Activated B cell treated with CpG ODN at 0.5 μM for 24 hours (primary cell): Measurements from ENCODE around the gene CRYGC. TPM values are rescaled to one million over a fixed set of nuclear protein-coding genes. Genes with fewer than 3 reads are reported as not detected.
A peak's percentile ranks its signal among the peaks of the same experiment; 100 is the strongest.

ENCODE experiments used
- ATAC-seq: fragments of 200-7000 bp; cut with Tn5 transposase; one replicate; pipeline ENCODE4 v1.10.0; 2021; ENCODE audit warnings: low read depth, mild to moderate bottlenecking, moderate library complexity
- CTCF ChIA-PET: fragments of 350-600 bp; sonication (Branson Sonifier 250); formaldehyde crosslinking; loops from one replicate; lab custom pipeline; 2021; ENCODE audit warnings: antibody characterized with exemption; lab: Charles Lee
- POLR2A ChIA-PET: fragments of 350-600 bp; sonication (Branson Sonifier 250); formaldehyde crosslinking; loops from one replicate; lab custom pipeline; 2021; ENCODE audit warnings: antibody characterized with exemption; lab: Charles Lee
- DNase-seq: peaks from one replicate; pipeline ENCODE4 v3.0.0; 2022
- H3K27ac Mint-ChIP-seq: one replicate; pipeline ENCODE4 v1.8.0; 2020; ENCODE audit warnings: mixed read lengths
- H3K27me3 Mint-ChIP-seq: one replicate; pipeline ENCODE4 v1.8.0; 2021; ENCODE audit warnings: mixed read lengths
- H3K36me3 Mint-ChIP-seq: one replicate; pipeline ENCODE4 v1.8.0; 2021; ENCODE audit warnings: low read depth, mixed read lengths
- H3K4me1 Mint-ChIP-seq: one replicate; pipeline ENCODE4 v1.8.0; 2021; ENCODE audit warnings: mixed read lengths
- H3K4me3 Mint-ChIP-seq: one replicate; pipeline ENCODE4 v1.8.0; 2020; ENCODE audit warnings: mild to moderate bottlenecking, mixed read lengths
- H3K9me3 Mint-ChIP-seq: one replicate; pipeline ENCODE4 v1.8.0; 2020; ENCODE audit warnings: mixed read lengths
- intact Hi-C: fragments of 100-400 bp; cut with micrococcal nuclease; formaldehyde crosslinking; loops from one replicate; pipeline ENCODE4 v1.15.1; 2024
- total RNA-seq: library from RNA; stranded (reverse); gene quantifications from 2 replicates; pipeline ENCODE4 v1.2.3, GENCODE V29; 2022
- TF ChIP-seq, protein P1 (sequence below): fragments of 200-600 bp; IDR thresholded peaks from one replicate; pipeline ENCODE4 v1.8.0; 2022; ENCODE audit warnings: antibody characterized with exemption, mild to moderate bottlenecking

The CRYGC gene
- not detected in 2 replicates for total RNA-seq

DNA sequence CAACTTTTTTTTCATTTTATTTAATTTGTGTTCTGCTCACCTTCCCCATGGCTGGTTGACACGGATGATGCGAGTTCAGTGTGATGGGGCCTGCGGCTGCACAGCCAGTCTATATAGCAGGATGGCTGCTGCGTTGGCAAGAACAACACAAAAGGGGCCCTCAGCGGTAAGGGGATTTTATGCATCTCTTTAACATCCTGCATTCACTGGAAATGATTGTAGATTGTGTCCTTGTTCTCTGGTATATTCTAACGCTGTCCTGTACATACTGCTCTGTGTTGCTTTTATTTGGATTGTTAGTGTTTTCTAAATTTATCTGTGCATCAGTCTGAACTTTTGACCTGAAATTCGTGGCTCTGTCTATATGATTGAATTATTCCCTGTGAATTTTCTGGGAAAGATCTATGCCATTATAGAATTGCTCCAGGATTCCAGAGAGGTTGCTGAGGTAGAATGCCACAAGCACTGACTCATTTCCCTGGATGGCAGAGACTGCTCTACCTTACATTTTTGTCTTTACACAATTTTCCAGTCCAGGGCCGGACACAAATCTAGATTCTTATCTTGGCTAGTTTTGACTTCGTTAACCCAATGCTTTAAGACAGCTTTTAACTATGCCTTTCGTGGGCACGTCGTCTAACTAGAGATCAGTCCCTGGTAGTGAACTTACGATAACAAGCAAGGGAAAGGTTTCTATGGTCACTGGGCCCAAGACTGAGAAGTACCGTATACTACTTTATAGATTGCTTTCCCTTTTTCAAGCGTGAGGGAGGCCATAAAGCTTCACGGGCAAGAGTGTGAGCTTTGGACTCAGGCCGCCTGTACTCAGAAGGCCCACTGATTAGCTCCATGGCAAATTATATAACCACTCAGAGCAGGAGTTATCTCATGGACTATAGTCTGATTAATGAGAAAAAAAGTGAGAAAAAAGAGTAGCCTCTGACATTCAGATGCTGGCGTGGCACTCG is at the start of gene CRYGC:
Gene CRYGC (minus strand): TSS at position 85 of the 968 bp plus-strand sequence. CDS start 36 bp downstream, at position 49.
- POLR2A ChIA-PET, result interaction anchor here (0.6 kb wide), 1 partner anchor 431 kb away, joined by 5 read pairs; no protein-coding TSS in a partner anchor
- H3K9me3 Mint-ChIP-seq, result no peaks in the 10 kb centered on the region
- no peaks in the 10 kb centered on the region for H3K36me3 Mint-ChIP-seq
- DNase-seq (no peak), ATAC-seq (no peak)
- TF ChIP-seq, protein P1, sequence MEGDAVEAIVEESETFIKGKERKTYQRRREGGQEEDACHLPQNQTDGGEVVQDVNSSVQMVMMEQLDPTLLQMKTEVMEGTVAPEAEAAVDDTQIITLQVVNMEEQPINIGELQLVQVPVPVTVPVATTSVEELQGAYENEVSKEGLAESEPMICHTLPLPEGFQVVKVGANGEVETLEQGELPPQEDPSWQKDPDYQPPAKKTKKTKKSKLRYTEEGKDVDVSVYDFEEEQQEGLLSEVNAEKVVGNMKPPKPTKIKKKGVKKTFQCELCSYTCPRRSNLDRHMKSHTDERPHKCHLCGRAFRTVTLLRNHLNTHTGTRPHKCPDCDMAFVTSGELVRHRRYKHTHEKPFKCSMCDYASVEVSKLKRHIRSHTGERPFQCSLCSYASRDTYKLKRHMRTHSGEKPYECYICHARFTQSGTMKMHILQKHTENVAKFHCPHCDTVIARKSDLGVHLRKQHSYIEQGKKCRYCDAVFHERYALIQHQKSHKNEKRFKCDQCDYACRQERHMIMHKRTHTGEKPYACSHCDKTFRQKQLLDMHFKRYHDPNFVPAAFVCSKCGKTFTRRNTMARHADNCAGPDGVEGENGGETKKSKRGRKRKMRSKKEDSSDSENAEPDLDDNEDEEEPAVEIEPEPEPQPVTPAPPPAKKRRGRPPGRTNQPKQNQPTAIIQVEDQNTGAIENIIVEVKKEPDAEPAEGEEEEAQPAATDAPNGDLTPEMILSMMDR, result no peak
- intact Hi-C loops, result no loop called here
- CTCF ChIA-PET, result no interaction called here
- no peak within 1 kb of the TSS for H3K27ac Mint-ChIP-seq
- peaks cover under 1% of the 10 kb centered on the region for H3K4me1 Mint-ChIP-seq
- H3K4me3 Mint-ChIP-seq, result no peak within 1 kb of the TSS
- peaks cover 18% of the 10 kb centered on the region for H3K27me3 Mint-ChIP-seq

DNA sequence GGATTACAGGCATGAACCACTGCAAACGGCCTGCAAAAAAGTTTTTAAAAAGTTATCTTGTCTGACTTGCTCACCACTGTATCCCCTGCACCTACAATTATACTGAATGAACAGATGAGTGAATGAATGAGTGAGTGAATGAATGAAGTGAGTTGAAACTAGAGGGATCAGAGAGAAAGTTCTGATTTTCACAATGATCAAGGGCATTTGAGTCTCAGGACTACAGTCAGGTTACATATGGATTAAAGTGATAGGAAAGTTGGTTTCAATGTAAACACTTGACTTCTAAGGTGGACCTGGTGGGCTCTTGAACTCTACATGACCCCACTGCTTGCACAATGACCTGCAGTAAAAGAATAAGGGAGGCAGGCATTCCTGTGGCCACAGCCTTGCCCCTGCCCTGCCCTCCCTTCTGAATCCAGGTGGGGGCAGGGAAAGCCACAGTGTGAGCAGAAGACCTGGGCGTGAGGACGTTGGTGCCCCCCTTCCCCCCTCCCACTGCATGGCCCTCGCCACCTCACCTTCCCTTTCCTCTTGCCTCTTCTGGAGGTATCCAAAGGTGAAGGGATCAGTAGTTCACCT is 49.5 kb upstream of the CRYGC start:
- Mint-ChIP-seq H3K4me3 (no peak overlapping the region), H3K4me1 (peaks cover 8% of the 10 kb centered on the region), H3K9me3 (no peaks in the 10 kb centered on the region), H3K27me3 (peaks cover 24% of the 10 kb centered on the region), H3K27ac (no peak overlapping the region), H3K36me3 (no peaks in the 10 kb centered on the region)
- intact Hi-C loops, result loop anchor here (5.0 kb wide), 1 partner anchor 193 kb away; no protein-coding TSS in a partner anchor
- DNase-seq (no peak), ATAC-seq (no peak)
- CTCF ChIA-PET, result no interaction called here
- POLR2A ChIA-PET, result no interaction called here
- TF ChIP-seq, protein P1, result no peak

DNA sequence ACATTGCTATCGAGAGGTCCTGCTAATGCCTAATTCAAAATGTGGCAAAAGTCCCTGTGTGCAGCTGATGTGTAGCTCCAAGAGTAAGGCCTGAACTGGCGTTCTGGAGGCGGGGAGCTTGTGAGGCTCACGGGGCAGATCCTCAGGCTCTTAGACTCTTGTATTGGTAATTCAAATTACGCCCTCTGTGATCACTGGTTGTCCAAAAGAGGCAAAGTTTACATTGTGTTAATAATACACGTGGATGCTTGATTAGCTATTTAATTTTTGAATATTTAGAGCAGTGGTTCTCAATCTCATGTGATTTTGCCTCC is 46.2 kb upstream of the CRYGC start:
- ATAC-seq, result no peak
- Mint-ChIP-seq H3K27ac (no peak overlapping the region), H3K9me3 (no peaks in the 10 kb centered on the region), H3K36me3 (no peaks in the 10 kb centered on the region), H3K27me3 (peaks cover 14% of the 10 kb centered on the region), H3K4me1 (peaks cover 4% of the 10 kb centered on the region), H3K4me3 (no peak overlapping the region)
- DNase-seq, result no peak
- intact Hi-C loops, result loop anchor here (1.0 to 5.0 kb wide), 3 partner anchors 79 to 197 kb away; no protein-coding TSS in a partner anchor
- POLR2A ChIA-PET, result no interaction called here
- TF ChIP-seq, protein P1, result peak; percentile 19
- CTCF ChIA-PET, result interaction anchor here (0.5 to 2.4 kb wide), 13 partner anchors 8 to 1156 kb away, joined by 3 to 15 read pairs (median 3); partner anchors contain the start of gene IDH1

DNA sequence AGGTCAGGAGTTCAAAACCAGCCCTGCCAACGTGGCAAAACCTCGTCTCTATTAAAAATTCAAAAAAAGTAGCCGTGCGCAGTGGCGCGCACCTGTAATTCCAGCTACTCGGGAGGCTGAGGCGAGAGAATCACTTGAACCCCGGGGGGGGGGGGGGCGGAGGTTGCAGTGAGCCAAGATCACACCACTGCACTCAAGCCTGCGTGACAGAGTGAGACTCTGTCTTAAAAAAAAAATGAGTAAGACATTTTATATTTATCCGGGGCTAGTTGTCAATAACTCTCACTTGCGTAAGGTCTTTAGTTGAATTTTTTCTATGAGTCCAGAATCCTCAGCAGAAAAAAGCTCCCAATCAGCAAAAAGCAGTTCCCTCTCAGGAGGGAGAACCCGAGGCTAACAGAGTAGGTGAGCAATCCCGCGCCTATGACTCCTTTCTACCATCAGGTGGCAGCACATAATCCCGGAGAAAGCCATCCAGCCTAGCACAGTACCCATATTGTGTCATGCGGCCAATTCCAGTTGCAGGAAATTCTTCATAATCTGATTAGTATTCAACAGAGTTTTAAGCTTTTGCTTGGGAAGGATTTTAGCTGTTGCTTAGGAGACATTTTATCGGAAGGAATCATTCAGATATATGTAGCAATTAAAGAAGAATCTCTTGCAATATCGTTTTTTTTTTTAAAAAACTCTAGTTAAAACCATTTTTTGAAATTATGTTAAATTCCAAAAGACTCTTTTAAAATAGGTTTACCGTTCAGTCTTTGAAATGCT is 45.6 kb upstream of the CRYGC start:
- DNase-seq (peak; percentile 19), ATAC-seq (peak; percentile 94)
- ChIA-PET CTCF (interaction anchor here (0.6 to 2.4 kb wide), 13 partner anchors 7 to 1156 kb away, joined by 3 to 15 read pairs (median 3); partner anchors contain the start of gene IDH1), POLR2A (no interaction called here)
- Mint-ChIP-seq H3K27me3 (peaks cover 14% of the 10 kb centered on the region), H3K36me3 (no peaks in the 10 kb centered on the region), H3K4me3 (no peak overlapping the region), H3K4me1 (peaks cover 4% of the 10 kb centered on the region), H3K9me3 (no peaks in the 10 kb centered on the region), H3K27ac (no peak overlapping the region)
- TF ChIP-seq, protein P1, result peak; percentile 62
- intact Hi-C loops, result loop anchor here (1.0 to 5.0 kb wide), 3 partner anchors 79 to 197 kb away; no protein-coding TSS in a partner anchor
